Measurements from ENCODE around the gene PRKG1.

The PRKG1 gene

GRCh38 chr10:51076299-51076841 is 2.1 kb downstream of the PRKG1 start:
- DNase-seq (ENCODE audit: low read depth): no peak

GRCh38 chr10:51077074-51077473 is 2.8 kb downstream of the PRKG1 start:
- no peak for DNase-seq (ENCODE audit: low read depth)

GRCh38 chr10:51077507-51077906 is 3.2 kb downstream of the PRKG1 start:
- no peak for DNase-seq (ENCODE audit: low read depth)

GRCh38 chr10:51079331-51079730 is 5.0 kb downstream of the PRKG1 start:
- no peak for DNase-seq (ENCODE audit: low read depth)

- DNase-seq (ENCODE audit: low read depth): no peak
These were observed 5.5 kb downstream of the PRKG1 start for GRCh38 chr10:51079766-51080165.

- no peak for DNase-seq (ENCODE audit: low read depth)
These were observed 6.2 kb downstream of the PRKG1 start for GRCh38 chr10:51080311-51081006.

GRCh38 chr10:51082857-51083256 is 8.6 kb downstream of the PRKG1 start:
- no peak for DNase-seq (ENCODE audit: low read depth)

GRCh38 chr10:51083356-51083853 is 9.1 kb downstream of the PRKG1 start:
- DNase-seq (ENCODE audit: low read depth): no peak

GRCh38 chr10:51085204-51085603 is 10.9 kb downstream of the PRKG1 start:
- DNase-seq (ENCODE audit: low read depth): no peak

- DNase-seq (ENCODE audit: low read depth): no peak
These were observed 12.4 kb downstream of the PRKG1 start for GRCh38 chr10:51086710-51087109.

- no peak for DNase-seq (ENCODE audit: low read depth)
These were observed 12.8 kb downstream of the PRKG1 start for GRCh38 chr10:51087114-51087513.

GRCh38 chr10:51090190-51090589 is 15.9 kb downstream of the PRKG1 start:
- no peak for DNase-seq (ENCODE audit: low read depth)

GRCh38 chr10:51092402-51092801 is 18.1 kb downstream of the PRKG1 start:
- DNase-seq (ENCODE audit: low read depth): no peak

- no peak for DNase-seq (ENCODE audit: low read depth)
These were observed 21.2 kb downstream of the PRKG1 start for GRCh38 chr10:51095444-51095843.

- DNase-seq (ENCODE audit: low read depth): no peak
These were observed 23.3 kb downstream of the PRKG1 start for GRCh38 chr10:51097546-51097945.

GRCh38 chr10:51100221-51100620 is 25.9 kb downstream of the PRKG1 start:
- DNase-seq (ENCODE audit: low read depth): no peak

GRCh38 chr10:51103554-51104217 is 29.4 kb downstream of the PRKG1 start:
- no peak for DNase-seq (ENCODE audit: low read depth)

- DNase-seq (ENCODE audit: low read depth): no peak
These were observed 32.1 kb downstream of the PRKG1 start for GRCh38 chr10:51106311-51106945.

- no peak for DNase-seq (ENCODE audit: low read depth)
These were observed 34.1 kb downstream of the PRKG1 start for GRCh38 chr10:51108406-51108805.

GRCh38 chr10:51109801-51110533 is 35.7 kb downstream of the PRKG1 start:
- DNase-seq (ENCODE audit: low read depth): no peak

GRCh38 chr10:51112013-51112412 is 37.7 kb downstream of the PRKG1 start:
- DNase-seq (ENCODE audit: low read depth): no peak

- DNase-seq (ENCODE audit: low read depth): no peak
These were observed 38.7 kb downstream of the PRKG1 start for GRCh38 chr10:51113007-51113406.
